Neutrophil (primary cell): ENCODE data around the gene SCARB2.

ENCODE experiments used
- H3K27ac ChIP-seq: fragments of 200-600 bp; sonication (generic); 2 replicates; pipeline ENCODE4 v1.5.1; 2016; ENCODE audit warnings: mild to moderate bottlenecking, moderate library complexity
- H3K27me3 ChIP-seq: fragments of 200-600 bp; sonication (generic); 2 replicates; pipeline ENCODE4 v1.6.0; 2016; ENCODE audit warnings: mild to moderate bottlenecking
- H3K36me3 ChIP-seq: fragments of 200-600 bp; sonication (generic); 2 replicates; pipeline ENCODE4 v1.5.1; 2017
- H3K4me1 ChIP-seq, 2 experiments: fragments of 200-600 bp in 1 of 2; sonication (generic) in 1 of 2; 1 replicate in 1 of 2; 2 replicates in 1 of 2; pipeline versions ENCODE4 v1.5.1 to v1.6.1; 2013 to 2016; ENCODE audit warnings: low read depth in 1 of 2, low read length in 1 of 2, mild to moderate bottlenecking in 1 of 2, moderate library complexity in 1 of 2; ENCODE audit not compliant: control insufficient read depth in 1 of 2, insufficient read depth in 1 of 2
- H3K4me3 ChIP-seq, 2 experiments: fragments of 200-600 bp in 1 of 2; sonication (generic) in 1 of 2; 1 replicate in 1 of 2; 2 replicates in 1 of 2; pipeline ENCODE4 v1.5.1; 2013 to 2016; ENCODE audit warnings: low read depth in 1 of 2, low read length in 1 of 2, mild to moderate bottlenecking in 1 of 2, moderate library complexity in 1 of 2
- H3K9me3 ChIP-seq: fragments of 200-600 bp; sonication (generic); 2 replicates; pipeline ENCODE4 v1.5.1; 2016
- CTCF ChIP-seq: fragments of 200-600 bp; sonication (generic); IDR thresholded peaks from 2 replicates; pipeline ENCODE4 v1.5.1; 2016; ENCODE audit warnings: antibody characterized with exemption

Gene SCARB2

GRCh38 chr4:76216524-76216923, 2.9 kb upstream of the SCARB2 start:
- Histone ChIP-seq H3K4me3 (no peak overlapping the region), H3K27ac (no peak overlapping the region), H3K27me3 (no peaks in the 10 kb centered on the region), H3K4me1 (peaks cover 44 to 46% of the 10 kb centered on the region in 2 experiments), H3K36me3 (no peaks in the 10 kb centered on the region), H3K9me3 (no peaks in the 10 kb centered on the region)
- no peak for TF ChIP-seq CTCF

DNA sequence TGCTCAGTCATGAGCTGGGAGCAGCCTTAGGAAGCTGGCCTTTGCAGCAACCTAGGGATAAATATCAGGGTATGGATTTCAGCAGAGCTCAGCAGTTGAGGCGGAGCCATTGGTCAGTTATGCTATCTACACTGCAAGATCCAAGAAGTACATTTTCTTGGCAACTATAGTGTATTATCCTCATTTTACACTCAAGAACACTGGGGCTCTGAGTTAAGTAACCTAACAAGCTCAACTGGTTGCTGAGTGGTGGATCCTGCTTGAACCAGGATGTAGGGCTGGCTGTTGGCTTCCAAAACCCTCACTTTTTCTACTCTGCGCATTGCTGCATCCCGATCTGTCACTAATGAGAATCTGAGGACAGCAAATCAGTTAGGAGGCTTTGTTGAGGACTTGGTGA, 1.5 kb upstream of the SCARB2 start:
- Histone ChIP-seq H3K27me3 (no peaks in the 10 kb centered on the region), H3K4me3 (peak overlapping the region in 1 of 2 experiments; percentile 80), H3K4me1 (peaks cover 56 to 57% of the 10 kb centered on the region in 2 experiments), H3K9me3 (no peaks in the 10 kb centered on the region), H3K27ac (peak overlapping the region; percentile 94), H3K36me3 (no peaks in the 10 kb centered on the region)
- TF ChIP-seq CTCF, result no peak

DNA sequence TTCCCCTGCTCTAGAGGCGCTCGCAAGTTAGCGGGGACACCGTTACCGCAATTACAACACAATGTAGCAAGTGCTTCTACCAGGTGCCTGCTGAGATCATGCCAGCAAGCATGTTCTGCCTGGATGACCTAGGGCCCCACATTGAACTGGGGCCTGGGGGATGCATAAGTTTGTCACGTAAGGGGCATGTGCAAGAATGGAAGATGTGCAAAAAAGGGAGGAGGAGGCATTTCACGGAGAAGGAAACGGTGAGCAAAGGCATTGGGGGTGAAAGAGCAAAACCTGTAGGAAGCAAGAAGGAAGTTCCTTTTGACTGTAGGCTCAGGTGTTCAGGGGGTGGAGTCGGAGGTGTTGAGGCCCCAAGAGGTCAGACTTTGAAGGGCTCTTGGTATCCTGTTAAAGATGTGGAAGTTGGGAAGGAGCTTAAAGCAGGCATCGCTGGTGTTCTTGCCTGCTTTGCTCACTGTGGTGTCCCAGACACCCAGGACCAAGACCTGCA, 602 bp upstream of the SCARB2 start:
- no peaks in the 10 kb centered on the region for H3K27me3 ChIP-seq
- no peak for TF ChIP-seq CTCF
- H3K36me3 ChIP-seq, result no peaks in the 10 kb centered on the region
- peaks cover 50% of the 10 kb centered on the region in 2 experiments for H3K4me1 ChIP-seq
- no peaks in the 10 kb centered on the region for H3K9me3 ChIP-seq
- H3K4me3 ChIP-seq, result peak overlapping the region; percentile 77 to 80
- H3K27ac ChIP-seq, result peak overlapping the region; percentile 94

DNA sequence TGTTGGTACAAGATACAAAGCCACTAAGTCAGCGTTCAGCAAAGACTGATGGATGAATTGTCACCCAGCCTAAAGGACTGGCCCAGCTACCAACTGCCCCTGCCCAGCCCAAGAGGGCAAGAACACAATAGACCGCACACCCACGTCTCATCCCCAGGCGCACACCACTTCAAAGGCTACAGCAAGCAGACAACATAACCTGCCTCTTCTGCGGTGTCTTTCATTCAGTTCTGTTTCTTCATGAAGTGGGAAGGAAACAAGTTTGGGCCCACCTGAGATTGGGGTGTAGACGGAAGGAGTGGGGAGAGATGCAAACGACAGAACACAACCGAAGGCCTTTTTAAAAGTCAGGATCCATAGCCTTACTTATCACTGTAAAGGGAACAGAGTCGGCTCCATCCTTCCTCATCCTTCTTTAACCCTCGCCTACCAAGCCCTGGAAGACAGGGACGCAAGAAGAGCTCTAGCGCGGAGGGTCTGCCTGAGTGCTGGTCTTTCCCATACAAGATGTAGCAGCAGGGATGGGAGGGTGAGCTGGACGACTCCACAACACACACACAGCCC, 691 bp downstream of the SCARB2 start:
- H3K4me1 ChIP-seq, result peaks cover 51 to 53% of the 10 kb centered on the region in 2 experiments

GRCh38 chr4:76211769-76212708, 1.6 kb downstream of the SCARB2 start:
- H3K4me1 ChIP-seq, result peaks cover 51 to 57% of the 10 kb centered on the region in 2 experiments
- H3K4me3 ChIP-seq, result peak overlapping the region; percentile 77 to 80
- no peak for TF ChIP-seq CTCF

More for the DNA sequence above, 691 bp downstream of the SCARB2 start:
- TF ChIP-seq CTCF, result no peak
- Histone ChIP-seq H3K27me3 (no peaks in the 10 kb centered on the region), H3K27ac (peak overlapping the region; percentile 94), H3K9me3 (no peaks in the 10 kb centered on the region), H3K4me3 (peak overlapping the region; percentile 77 to 80), H3K36me3 (no peaks in the 10 kb centered on the region)

More at GRCh38 chr4:76211769-76212708, 1.6 kb downstream of the SCARB2 start:
- peak overlapping the region; percentile 94 for H3K27ac ChIP-seq
- no peaks in the 10 kb centered on the region for H3K27me3 ChIP-seq
- H3K36me3 ChIP-seq, result no peaks in the 10 kb centered on the region
- no peaks in the 10 kb centered on the region for H3K9me3 ChIP-seq
